ENCODE results near the gene PPP1R3F.

- no peak for TF ChIP-seq POLR2A (IDR thresholded peaks at IDR 0.05; ENCODE audit: low read length)
- TF ChIP-seq GATA1 (IDR thresholded peaks at IDR 0.05; ENCODE audit: low read depth, low read length), result no peak
Observed at GRCh38 chrX:49303346-49303745, 33.8 kb downstream of the PPP1R3F start, which contains the start of gene GAGE10.

Measured in erythroblast (primary cell).